ENCODE measurements around the gene PCARE.

- no peak for TF ChIP-seq CTCF (IDR thresholded peaks at IDR 0.05)
- no peak for TF ChIP-seq SIN3A (IDR thresholded peaks at IDR 0.05; ENCODE audit: borderline replicate concordance, insufficient read depth, low read depth, low read length)
- TF ChIP-seq POLR2AphosphoS5 (IDR thresholded peaks at IDR 0.05; ENCODE audit: low read depth, low read length), result no peak
- no peak for TF ChIP-seq REST (IDR thresholded peaks at IDR 0.05; ENCODE audit: insufficient read depth in 1 of 2, low read depth in 2 of 2, low read length in 1 of 2)
Observed at GRCh38 chr2:29066997-29067605, 7.2 kb downstream of the PCARE start.
